Kidney epithelial cell (primary cell): ENCODE results near the gene CELSR3. TPM values are rescaled to one million over a fixed set of nuclear protein-coding genes. Genes with fewer than 3 reads are reported as not detected.

ENCODE experiments used
- DNase-seq: peaks from one replicate; pipeline ENCODE4 v3.0.0-alpha.2; 2010; ENCODE audit warnings: low read depth
- H3K27me3 ChIP-seq: 2 replicates; pipeline ENCODE4 v1.6.0; 2011; ENCODE audit warnings: low read length; ENCODE audit not compliant: control insufficient read depth, insufficient read depth
- H3K36me3 ChIP-seq: 2 replicates; pipeline ENCODE4 v1.5.1; 2011; ENCODE audit warnings: low read length; ENCODE audit not compliant: control insufficient read depth, insufficient read depth
- H3K4me3 ChIP-seq: 2 replicates; pipeline ENCODE4 v1.5.1; 2011; ENCODE audit warnings: low read depth, mild to moderate bottlenecking, control low read depth, low read length
- CTCF ChIP-seq: IDR thresholded peaks from 2 replicates; pipeline ENCODE4 v1.5.1; 2011; ENCODE audit warnings: mild to moderate bottlenecking, moderate library complexity, low read length, control low read depth, inconsistent platforms; ENCODE audit not compliant: insufficient read depth, poor library complexity, severe bottlenecking
- total RNA-seq: library from RNA; depleted of rRNA; stranded (reverse); fragments of >200 nt; gene quantifications from 2 replicates; pipeline ENCODE4 v1.2.3, GENCODE V29; 2015

CELSR3 gene
- total RNA-seq, 1 donor from 2014 or later = 5.2 TPM

DNA sequence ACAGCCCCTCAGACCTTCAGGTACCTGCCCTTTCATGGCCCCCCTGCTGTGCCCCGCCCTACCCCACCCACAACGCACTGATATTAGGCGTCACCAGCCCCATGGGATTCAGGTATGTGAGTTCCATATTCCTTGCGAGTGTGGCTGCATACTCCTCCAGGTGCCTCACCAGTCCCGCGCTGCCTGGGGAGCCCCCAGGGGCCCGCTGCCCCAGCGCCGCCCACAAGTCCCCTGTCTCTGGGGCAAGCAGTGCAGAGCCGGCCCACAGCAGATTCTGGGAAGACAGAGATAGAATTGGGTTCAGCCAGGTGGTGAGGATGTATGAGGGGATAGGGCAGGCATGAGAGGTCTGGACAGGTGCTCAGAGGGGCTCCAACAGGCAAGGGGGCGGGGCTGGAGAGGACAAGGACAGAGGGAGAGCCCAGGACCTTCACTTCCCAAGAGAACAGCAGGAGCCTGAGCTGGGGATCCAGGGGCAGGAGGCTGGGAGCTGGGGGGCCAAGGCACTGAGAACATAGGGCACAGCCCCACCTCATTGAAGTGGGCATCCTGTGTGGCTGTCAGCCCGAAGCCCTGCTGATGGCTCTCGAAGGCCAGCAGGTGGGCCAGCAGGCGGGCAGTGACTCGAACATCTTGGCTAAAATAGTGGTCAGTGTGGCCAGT is 14.4 kb downstream of the CELSR3 start:
- no peaks in the 10 kb centered on the region for H3K36me3 ChIP-seq
- TF ChIP-seq CTCF = no peak
- H3K27me3 ChIP-seq = no peaks in the 10 kb centered on the region
- DNase-seq = no peak
- no peak overlapping the region for H3K4me3 ChIP-seq

DNA sequence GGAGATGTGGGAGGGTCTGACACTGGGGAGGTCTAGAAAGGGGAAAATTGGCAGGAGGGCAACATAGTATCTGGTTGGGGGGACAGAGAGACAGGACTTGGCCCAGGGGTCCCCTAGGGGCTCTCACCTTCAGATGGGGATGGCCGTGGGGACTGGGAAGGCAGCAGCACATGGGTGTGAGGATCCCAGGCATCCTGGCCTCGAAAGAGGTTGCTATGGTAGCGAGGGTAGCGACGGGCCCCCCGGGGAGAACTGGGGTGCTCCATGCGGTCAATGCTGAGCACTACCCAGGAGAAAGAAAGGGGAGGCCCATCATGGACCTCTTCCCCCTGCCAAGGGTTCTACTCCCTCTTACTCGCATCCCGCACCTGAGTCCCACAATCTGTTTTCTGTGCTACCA is 15.0 kb downstream of the CELSR3 start:
- Histone ChIP-seq H3K36me3 (no peaks in the 10 kb centered on the region), H3K27me3 (no peaks in the 10 kb centered on the region), H3K4me3 (no peak overlapping the region)
- DNase-seq = no peak
- TF ChIP-seq CTCF = no peak

DNA sequence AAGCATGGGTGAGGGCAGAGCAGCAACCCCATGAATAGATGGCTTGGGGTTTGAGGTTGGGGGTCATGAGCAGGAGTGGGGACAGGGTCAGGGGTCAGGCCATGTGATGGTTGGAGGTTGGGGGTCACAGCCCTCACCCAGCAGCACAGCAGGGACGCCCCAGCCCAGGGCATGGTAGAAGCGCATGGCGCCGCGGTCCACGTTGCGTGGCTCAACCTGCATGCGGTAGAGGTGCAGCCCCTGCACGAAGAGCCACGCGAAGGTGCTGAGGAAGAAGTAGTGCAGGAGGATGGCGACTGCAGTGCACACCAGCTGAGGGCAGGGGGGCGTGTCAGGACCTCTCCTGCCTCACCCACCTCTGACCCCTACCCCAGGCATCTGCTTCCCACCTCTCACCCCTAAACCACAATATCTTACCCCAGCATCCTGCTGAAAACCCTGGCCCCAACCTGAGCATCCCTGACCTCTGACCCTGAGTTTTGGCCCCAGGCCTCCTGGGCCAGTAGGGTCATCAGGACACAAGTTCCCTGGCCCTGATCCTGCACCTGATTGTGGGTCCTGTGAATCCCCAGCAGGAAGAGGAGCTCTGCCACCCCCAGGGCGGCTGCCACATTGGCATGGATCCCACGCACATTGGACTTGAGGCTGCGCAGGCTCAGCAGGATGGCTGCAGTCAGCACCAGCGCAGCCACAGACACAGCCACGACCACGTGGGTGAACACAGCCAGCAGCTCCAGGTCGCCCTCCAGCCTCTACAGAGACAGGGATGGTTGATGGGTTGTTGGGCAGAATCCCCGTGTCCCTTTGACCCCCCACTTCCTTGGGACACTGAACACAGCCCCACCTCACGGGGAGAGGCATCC is 17.6 kb downstream of the CELSR3 start:
- Histone ChIP-seq H3K36me3 (no peaks in the 10 kb centered on the region), H3K4me3 (no peak overlapping the region), H3K27me3 (no peaks in the 10 kb centered on the region)
- no peak for DNase-seq
- TF ChIP-seq CTCF = no peak

- no peak for TF ChIP-seq CTCF
- H3K36me3 ChIP-seq = no peaks in the 10 kb centered on the region
- H3K27me3 ChIP-seq = no peaks in the 10 kb centered on the region
- DNase-seq = no peak
- H3K4me3 ChIP-seq = no peak overlapping the region
These were observed 20.1 kb downstream of the CELSR3 start for GRCh38 chr3:48642605-48643004.

- DNase-seq = no peak
- Histone ChIP-seq H3K27me3 (no peaks in the 10 kb centered on the region), H3K36me3 (no peaks in the 10 kb centered on the region), H3K4me3 (no peak overlapping the region)
- no peak for TF ChIP-seq CTCF
These were observed 21.3 kb downstream of the CELSR3 start for GRCh38 chr3:48641396-48641795.
